Stimulated activated CD4-positive, alpha-beta T cell treated with anti-CD3 and anti-CD28 coated beads, Interleukin-1b, Interleukin-23, amount 100 ng/mL, for 4 hours (primary cell): ENCODE results near the gene STK32B.
"Not testable (repeated sequence)": the region's sequence is repeated elsewhere in the genome, so short reads cannot be mapped to it uniquely, and the experiment has no call there.

Source experiments
- DNase-seq, 2 donors: peaks; one replicate each; pipeline ENCODE4 v3.0.0-alpha.2; 2020; ENCODE audit warnings: low read depth in 2 of 2

The STK32B gene

DNA sequence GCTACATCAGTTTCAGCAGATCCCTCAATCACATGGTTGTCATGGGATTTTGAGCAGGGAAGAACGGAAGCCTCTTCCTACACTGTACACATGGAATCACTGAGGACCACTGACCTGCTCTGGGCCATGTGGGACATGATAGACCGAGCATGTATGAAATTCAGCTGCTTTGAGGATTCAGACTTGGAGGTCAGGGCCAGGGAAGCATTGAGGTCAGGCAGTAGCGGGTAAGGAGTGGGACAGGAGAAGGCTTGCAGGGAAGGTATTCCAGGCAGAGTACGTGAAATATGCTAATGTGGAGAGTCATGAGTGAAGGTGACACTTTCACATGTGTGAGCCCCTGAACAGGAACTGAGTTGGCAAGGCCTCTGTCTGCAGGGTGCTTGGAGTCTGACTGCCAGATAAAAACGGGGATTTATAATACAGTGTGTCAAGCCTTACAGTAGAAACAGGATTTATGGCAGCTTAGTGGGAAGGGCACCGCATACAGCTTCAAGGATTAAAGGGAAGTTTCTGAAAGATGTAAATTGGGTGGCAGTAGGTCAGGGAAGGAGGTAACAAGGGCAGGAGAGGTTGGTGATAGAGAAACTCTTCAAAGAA, 111.7 kb downstream of the STK32B start:
- DNase-seq: no peak

DNA sequence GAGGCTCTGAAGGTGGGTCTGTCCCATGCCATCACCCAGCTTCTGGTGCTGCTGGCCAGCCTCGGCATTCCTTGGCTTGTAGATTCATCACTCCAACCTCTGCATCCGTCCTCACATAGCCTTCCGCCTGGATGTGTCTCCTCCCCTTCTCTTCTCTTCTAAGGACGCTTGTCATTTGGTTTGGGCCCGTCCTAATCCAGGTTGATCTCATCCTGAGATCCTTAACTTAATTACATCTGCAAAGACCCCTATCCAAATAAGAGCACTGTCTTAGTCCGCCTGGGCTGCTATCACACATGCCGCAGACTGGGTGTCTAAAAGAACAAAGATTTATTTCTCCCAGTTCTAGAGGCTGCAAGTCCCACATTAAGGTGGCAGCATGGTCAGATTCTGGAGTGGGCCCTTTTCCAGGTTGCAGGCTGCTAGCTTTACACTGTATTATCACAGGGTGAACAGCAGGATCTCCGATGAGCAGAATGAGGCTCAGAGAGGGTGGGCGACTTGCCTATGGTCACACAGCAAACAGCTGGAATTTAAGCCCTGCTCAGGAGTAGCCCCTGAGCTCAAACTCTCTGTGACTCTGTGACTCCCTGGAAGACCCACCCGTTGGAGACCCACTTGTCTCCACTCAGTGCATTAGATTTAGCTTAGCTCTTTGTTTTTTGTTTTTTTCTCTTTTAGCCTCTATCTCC, 113.1 kb downstream of the STK32B start:
- no peak for DNase-seq

DNA sequence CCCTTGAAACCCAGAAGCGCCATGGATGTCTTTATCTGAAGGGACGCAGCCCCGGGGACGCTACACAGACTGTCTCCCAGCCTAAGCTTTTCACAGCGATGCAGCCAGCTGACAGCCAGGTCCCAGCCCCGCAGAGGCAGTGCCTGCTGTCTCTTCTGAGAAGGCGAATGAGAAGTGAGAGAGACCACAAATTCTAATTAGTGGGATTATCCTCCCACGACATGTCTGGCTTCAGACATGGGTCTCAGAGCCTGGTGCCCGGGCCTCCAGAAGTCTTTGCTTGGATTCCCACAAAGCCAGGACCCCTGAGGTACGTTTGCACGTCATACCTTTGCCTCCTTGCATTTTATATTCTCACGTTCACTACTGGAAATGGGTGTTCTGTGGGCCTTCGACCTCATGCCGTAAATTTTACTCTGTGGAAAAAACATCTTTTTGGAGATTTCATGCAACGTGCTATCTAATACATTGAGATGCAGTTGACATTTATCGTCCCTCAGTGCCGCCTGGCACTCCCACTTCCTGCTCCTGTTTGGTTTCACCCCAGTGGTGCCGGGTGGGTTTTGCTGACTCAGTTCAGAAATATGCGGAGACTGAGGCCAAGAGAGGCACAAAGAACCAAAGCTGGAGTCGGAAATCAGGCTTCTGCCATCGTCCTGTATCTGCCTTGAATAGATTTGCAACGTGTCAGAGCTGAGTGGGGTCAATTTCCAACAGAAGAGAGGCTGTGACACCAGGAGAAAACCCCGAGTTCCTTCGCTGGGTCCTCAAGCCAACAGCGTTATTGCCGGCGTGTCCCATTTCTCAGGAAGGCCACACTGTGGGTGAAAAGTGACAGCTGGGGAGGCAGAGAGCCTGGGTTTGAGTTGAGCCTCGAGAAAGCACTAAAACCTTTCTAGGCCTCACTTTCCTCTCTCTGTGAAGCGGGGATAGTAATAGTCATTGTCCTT, 114.4 kb downstream of the STK32B start:
- DNase-seq: no peak

DNA sequence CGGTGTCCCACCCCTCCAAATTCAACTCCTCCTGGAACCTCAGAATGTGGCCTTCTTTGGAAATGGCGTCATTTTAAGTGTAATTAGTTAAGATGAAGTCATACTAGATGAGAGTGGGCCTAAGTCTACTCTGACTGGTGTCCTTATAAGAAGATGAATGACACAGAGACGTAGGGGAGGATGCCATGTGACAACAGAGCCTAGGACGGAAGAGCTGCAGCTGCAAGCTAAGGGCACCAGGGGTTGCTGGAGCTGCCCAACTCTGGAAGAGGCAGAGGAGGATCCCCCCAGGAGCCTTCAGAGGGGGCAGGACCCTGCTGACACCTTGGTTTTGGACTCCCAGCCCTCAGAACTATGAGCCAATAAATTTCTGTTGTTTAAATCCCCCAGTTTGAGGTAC, 115.1 kb downstream of the STK32B start:
- no peak for DNase-seq

DNA sequence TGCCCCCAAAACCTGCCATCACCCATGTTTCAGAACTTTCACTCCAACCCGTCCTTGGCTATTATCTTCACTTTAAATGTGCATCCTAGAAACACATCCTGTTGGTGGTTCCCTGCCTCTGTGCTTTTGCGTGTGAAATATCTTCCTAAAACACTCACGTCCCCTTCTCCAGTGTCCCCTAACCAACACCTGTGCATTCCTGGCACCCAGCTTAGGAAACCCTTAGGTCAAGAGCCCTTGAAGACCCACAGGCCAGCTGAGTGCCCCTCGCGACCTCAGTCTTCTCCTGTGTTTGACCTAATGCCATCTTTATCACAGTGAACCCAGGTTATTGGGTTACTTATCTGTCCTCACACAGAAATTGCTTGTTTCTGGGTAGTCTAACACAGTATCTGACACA, 117.6 kb downstream of the STK32B start:
- no peak for DNase-seq

DNA sequence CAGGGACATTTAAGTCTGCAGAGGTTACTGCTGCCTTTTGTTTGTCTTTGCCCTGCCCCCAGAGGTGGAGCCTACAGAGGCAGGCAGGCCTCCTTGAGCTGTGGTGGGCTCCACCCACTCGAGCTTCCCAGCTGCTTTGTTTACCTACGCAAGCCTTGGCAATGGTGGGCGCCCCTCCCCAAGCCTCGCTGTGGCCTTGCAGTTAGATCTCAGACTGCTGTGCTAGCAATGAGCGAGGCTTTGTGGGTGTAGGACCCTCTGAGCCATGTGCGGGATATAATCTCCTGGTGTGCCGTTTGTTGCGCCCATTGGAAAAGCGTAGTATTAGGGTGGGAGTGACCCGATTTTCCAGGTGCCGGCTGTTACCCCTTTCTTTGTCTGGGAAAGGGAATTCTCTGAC, 124.6 kb downstream of the STK32B start:
- DNase-seq: not testable (repeated sequence)

DNA sequence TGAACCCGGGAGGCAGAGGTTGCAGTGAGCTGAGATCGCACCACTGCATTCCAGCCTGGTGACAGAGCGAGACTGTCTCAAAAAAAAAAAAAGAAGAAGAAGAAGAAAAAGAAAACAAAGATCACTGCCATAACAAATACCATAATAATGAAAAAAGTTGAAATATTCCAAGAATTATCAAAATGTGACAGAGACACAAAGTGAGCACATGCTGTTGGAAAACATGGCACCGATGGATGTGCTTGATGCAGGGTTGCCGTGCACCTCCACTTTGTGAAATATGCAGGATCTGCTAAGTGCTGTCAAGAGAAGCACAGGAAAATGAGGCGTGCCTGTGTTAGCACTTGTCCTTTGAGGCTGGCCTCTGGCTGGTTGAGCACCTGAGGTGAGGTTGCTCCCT, 133.3 kb downstream of the STK32B start:
- DNase-seq: no peak

DNA sequence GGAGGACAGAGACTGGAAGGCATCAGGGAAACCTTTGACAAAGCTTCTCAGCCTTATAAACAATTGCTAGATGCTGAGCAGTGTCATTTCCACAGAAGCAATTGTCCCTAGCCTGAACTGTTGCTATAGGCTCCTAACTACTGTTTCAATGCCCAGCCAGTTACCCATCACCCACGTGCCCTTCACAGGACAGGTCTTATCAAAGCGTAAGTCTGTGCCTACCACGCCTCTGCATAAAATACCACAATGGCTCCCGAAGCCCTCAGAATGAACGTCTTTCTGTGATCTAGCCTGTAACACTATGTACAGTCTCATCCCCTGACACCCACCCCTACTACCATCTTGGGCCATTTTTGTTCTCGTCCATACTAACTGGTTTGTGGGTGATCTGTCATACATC, 134.3 kb downstream of the STK32B start:
- no peak for DNase-seq

DNA sequence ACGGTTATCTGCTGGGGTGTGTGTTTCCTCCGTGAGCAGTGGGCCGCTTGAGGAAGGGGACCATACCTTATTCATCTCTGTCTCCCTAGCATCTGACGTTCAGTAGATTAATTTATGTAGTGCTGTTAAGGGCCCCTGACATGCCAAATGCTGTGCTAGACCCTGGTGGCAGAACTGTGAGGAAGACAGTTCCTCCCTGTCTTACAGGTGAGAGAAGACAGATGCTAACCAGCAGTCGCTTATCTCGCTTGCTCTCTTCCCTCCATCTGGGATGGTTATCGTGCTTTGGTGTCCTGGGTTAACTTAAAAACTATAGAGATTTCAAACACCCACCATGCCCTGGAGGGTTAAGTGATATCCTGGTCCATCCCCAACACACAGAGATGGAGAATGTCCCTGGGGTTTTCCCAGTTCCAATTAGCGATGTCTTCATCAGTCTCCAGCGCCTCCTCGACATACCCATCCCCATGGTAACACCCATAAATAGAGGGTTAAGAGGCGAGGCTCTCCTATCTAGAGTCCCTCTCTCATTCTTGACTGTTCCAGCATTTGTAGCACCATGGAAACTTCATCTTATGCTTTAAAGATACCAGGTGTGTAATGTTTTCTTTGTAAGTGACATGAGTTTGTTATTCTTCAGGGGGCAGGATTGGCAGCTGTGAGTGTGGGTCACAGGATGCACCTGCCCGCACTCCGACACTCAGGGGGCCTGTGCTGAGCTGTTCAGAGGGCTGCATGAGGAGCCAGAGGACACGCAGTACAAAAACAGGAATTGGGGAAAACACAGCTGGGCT, 135.2 kb downstream of the STK32B start:
- no peak for DNase-seq

DNA sequence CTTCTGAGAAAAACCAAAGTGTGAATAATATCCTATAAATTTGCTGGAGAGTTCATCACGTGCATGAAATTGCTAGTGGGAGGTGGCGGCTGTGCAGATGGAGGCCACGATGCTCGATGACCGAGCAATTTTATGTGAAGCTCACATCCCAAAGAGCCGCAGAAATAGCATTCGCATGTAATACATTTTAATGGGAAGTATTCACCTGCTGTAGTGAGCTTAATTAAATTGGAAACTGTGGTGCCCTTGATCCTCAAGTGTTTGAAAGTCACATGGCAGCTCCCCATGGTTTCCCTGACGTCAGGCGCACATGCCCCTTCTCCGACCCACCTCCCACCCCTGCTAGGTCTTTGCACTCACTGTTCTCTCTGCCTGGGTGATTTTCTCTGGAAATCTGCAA, 136.8 kb downstream of the STK32B start:
- no peak for DNase-seq

DNA sequence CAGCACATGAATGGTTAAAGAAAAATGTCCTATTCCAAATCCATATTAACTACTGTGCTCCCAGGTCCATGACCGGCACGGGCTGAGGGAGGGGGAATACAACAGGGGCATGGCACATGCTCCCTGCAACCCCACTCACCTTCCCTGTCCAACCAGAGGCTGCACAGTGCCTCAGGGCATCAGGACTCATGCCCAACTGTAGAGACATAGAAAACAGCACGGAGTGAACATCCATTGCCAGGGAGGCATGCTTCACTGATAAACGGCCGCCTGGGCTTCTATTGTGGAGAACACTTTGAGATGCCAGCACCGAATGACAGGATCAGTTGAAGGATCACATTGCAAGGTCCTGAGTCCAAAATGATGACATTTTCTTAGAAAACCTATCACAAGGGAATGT, 140.6 kb downstream of the STK32B start:
- no peak for DNase-seq

DNA sequence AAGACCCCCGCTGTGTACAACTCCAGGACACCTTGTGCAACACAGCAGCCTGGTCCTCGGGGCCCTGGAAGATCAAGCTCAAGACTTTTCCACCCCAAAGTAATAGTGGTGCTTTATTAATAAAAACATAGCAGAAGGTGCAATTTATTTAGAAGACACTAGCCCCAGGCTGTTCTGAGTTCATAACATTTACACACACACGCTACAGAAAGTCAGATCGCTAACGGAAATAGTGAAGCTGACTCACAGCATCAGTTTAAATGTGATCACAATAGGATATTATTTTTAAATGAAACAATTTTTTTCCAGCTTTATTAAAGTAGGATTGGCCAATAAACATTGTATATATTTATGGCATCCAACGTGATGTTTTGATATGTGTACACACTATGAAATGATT, 141.0 kb downstream of the STK32B start:
- no peak for DNase-seq

DNA sequence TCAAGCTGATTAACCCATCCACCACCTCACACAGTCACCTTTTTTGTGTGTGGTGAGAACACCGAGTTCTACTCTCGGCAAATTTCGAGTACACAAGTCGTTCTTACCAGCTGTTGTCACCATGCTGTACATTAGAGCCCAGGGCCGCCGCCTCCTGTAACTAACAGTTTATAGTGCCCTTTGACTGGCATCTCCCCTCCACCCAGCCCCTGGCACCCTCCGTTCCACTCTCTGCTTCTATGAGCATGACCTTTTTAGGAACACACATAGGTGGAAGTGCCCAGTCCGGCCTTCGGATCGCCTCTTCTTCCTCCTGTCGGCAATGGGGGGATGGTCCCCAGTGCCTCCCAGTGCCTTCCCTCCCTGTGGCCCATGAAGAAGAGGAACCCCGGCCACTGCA, 141.4 kb downstream of the STK32B start:
- no peak for DNase-seq

DNA sequence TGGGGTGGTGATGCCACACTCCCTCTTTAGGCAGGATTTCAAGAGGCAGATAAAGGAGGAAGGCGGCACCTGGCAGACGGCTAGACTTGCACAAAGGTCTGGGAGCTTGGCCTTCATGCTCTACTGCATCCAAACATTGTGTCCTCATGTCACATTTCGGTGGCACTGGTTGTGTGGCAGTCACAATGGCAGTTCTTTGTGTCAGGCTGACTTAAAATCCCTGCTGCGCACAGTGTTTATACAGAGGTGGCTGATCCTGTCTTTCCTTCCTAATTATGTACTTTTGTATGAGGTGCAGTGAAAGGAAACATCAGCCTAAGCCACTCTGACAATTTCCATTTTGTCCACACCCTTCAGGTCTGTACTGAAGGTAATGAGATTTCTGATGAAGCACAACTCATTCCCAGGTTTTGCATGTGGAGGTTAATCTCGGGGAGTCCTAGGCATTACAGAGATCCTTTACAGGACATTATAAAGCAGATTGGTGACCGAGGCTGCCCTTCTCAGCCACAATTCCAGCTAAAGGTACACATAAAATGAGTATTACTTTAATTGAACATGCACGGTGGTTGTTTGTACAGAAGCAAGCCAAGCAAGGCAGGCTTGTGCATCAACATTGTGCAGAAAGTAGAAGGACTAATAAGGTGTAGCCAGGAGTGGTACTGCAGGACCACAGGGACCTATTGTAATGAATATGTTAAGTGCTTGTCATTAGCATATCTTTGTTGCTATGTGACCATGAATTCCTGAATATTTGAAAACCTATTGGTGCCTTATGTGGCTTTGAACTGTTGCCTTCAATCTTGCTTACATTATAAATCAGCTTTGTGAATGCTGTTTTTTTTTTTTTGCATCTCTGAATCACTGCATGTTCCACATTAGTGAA, 147.6 kb downstream of the STK32B start:
- no peak for DNase-seq

DNA sequence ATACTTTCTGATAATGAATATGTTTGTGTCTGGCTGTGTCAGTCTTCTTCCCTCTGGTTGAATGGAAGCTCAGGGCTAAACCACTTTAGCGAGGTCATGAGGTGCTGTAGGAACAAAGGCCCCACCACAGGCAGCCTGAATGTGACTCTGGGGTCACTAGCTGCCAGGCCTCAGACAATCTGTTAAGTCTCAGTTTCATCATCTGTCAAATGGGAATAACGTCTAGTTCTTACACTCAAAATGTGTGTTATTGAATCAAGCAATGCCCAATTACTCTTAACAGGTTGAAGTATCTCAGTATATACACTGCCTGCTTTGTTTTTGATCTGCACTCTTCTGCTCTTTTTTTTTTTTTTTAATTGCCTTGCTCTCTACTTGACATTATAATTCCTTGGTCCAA, 148.6 kb downstream of the STK32B start:
- DNase-seq: no peak

DNA sequence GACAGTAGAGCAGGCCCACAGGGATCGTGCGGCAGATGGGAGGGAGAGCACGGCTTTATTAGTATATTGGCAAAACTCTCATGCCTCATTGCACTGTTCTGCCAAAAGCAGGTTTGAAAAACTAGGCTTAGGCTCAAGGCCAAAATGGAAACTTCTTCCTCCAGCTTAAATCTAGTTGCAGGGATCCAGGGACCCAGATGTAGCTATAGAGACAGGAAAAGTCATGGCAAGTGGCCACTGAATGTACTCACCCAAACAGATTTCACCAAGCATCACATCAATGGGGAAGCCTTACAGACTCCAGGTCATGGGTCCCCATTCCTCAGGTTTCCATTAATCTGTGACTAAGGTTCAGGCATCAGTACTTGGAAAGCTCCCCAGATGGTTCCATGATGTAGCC, 149.2 kb downstream of the STK32B start:
- DNase-seq: no peak

DNA sequence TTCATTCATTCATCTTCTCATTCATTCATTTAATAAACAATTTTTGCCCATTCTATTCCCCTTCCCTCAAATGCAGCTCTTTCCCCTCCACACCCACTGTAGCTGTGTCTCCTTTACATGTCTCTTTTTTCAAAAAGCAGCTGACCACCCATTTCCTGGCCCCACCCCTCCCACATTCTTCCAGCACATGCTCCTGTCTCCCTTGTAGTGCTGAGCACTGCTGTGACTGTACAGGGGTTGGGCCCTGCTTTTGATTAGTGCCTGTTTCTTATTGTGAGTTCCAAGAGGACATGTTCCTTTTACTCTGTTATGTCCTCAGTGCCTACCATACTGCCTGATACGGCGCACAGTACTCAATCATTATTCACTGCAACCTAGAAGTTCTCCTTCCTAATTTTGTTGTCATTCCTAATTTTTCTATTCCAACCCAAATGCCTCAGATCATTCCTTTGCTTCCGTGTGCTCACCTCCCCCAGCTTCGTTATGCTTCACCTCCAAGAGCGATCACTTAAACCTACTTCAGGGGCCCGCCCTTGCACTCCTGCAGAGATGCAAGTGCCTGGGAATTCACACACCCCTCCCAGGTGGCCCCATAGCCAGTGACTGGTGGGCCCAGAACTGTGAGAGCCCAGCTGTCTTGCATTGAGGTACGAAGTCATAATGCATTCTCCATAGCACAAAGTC, 152.2 kb downstream of the STK32B start:
- no peak for DNase-seq

DNA sequence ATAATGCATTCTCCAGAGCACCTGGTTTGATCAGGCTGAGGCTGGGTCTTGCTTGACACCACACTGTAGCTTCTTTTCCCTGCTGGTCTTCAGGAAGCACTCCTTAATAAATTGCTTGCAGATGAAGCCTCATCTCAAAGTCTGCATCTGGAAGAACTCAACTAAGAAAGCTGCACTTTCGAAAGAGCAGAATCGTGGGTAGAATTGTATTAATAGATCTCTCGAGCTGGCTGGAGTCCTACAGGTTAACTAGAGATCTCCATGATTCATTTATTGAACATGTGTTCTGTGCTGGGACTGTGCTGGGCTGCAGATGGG, 152.7 kb downstream of the STK32B start:
- DNase-seq: no peak

DNA sequence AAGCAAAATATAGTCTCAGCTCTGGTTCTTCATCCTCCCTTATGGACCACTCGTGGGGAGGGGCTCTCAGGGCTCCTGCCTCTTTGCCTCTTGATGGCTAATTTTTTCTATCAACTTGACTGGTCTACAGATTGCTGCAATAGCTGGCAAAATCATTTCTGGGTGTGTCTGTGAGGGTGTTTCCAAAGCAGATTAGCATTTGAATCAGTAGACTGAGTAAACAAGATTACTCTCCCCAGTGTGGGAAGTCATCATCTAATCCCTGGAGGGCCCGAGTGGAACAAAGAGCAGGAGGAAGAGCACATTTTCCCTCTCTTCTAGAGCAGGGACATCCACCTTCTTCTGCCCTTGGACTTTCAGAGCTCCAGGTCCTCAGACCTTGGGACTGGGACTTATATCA, 153.5 kb downstream of the STK32B start:
- DNase-seq: no peak

DNA sequence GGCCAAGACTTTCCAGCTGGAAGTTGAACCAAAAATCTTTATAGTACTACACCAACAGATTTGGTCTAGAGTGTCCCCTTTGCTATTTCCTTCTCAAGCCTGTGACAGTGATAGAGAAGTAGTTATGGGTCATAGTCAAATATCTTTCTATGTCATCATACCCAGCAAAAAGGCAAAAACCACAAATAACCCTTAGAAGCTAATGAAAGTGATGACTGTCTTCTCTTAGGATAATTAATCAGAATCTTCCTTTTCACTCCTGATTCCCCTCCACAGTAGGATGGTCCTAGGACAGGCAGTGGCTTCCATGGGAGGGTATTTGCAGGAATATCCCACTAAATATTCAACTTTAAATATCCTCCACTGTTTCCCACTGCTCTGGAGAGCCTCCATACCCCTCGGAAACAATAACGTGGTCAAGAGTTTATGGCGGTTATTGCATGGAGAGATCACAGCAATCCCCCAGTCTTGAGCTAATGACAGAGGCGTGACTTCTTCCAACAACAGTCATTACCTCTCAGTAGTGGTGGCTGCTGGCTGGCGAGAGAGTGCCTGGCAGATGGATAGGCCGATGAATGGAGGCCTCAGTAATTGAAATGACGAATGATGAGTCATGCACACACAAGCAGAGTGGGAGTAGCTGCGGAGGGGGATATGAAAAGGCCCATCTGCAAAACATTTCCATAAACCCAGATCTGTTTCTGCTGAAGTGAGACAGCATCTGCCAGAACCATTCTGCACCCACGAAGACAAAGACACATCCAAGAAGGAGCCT, 154.9 kb downstream of the STK32B start:
- no peak for DNase-seq
